Measurements from ENCODE around the gene IKZF4. TPM values are rescaled to one million over a fixed set of nuclear protein-coding genes. Genes with fewer than 3 reads are reported as not detected.
"Not testable (repeated sequence)": the region's sequence is repeated elsewhere in the genome, so short reads cannot be mapped to it uniquely, and the experiment has no call there.

The IKZF4 gene
- total RNA-seq, 1 experiment from 2014 or later, result 8.8 TPM

DNA sequence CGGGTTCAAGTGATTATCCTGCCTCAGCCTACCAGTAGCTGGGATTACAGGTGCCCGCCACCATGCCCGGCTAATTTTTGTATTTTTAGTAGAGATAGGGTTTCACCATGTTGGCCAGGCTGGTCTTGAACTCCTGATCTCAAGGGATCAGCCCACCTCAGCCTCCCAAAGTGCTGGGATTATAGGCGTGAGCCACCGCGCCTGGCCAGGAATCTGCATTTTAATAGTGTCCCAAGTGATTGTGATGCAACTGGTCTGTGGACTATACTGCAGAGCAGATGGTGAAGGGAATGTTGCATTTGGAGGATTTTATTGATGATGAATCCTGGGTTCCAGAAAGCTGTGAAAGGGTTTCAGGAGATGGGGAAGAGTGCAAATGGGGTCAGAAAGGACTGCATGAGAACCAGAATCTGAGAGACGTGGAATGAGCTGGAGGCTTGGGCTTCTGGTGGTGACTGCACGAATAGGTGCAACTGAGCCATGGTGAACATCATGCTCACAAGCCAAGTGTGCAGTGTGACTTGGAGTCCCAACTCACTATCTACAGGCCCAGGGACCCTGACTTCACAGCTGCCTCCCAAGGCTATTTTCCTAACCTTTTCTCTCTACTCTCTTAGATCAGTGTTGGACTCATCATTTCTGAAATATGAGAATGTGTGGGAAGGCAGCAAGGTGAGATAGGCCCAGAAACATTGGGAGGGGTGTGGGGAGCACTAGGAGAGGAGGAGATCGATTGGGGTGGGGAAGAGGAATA, 25.4 kb downstream of the IKZF4 start:
- H3K36me3 ChIP-seq (ENCODE audit: insufficient read depth, low read length, poor library complexity, severe bottlenecking), result peaks cover 39% of the 10 kb centered on the region
- intact Hi-C loops (cut with micrococcal nuclease; ENCODE audit: unreplicated experiment), result loop anchor here (5.0 to 10.0 kb wide), 2 partner anchors 71 to 139 kb away; partner anchors contain the start of genes RPL41, SMARCC2 and ZC3H10
- no peak overlapping the region for H3K4me3 ChIP-seq (ENCODE audit: low read depth, low read length, poor library complexity, severe bottlenecking)
- ChIA-PET POLR2A (ENCODE audit: low non-redundant PET) (interaction anchor here (0.6 kb wide), 1 partner anchor 37 kb away, joined by 4 read pairs; no protein-coding TSS in a partner anchor), CTCF (interaction anchor here (0.5 kb wide), 1 partner anchor 48 kb away, joined by 5 read pairs; no protein-coding TSS in a partner anchor)
- BruUV-seq (replicated peaks), result no TSS peak
- no peak for DNase-seq (ENCODE audit: low spot score)
- TF ChIP-seq EZH2 (IDR thresholded peaks at IDR 0.05; ENCODE audit: borderline replicate concordance, low read depth, low read length, poor library complexity, severe bottlenecking) (no peak), CTCF (conservative IDR thresholded peaks at IDR 0.05; ENCODE audit: low read depth, low read length) (no peak)
- H3K9me3 ChIP-seq (ENCODE audit: low read depth, low read length, poor library complexity, severe bottlenecking), result no peaks in the 10 kb centered on the region
- H3K4me1 ChIP-seq (ENCODE audit: insufficient read depth, low read length, poor library complexity, severe bottlenecking), result peaks cover 12% of the 10 kb centered on the region
- H3K27ac ChIP-seq (ENCODE audit: low read depth, low read length, poor library complexity, severe bottlenecking), result no peak overlapping the region
- no peaks in the 10 kb centered on the region for H3K27me3 ChIP-seq (replicated peaks; ENCODE audit: insufficient read depth, low read depth, low read length, poor library complexity)

- no peak for TF ChIP-seq EZH2 (IDR thresholded peaks at IDR 0.05; ENCODE audit: borderline replicate concordance, low read depth, low read length, poor library complexity, severe bottlenecking)
- H3K4me3 ChIP-seq (ENCODE audit: low read depth, low read length, poor library complexity, severe bottlenecking), result no peak overlapping the region
- no TSS peak for BruUV-seq (replicated peaks)
- no peak overlapping the region for H3K27ac ChIP-seq (ENCODE audit: low read depth, low read length, poor library complexity, severe bottlenecking)
- ChIA-PET POLR2A (ENCODE audit: low non-redundant PET) (no interaction called here), CTCF (no interaction called here)
- H3K9me3 ChIP-seq (ENCODE audit: low read depth, low read length, poor library complexity, severe bottlenecking), result no peaks in the 10 kb centered on the region
- H3K27me3 ChIP-seq (replicated peaks; ENCODE audit: insufficient read depth, low read depth, low read length, poor library complexity), result no peaks in the 10 kb centered on the region
- intact Hi-C loops (cut with micrococcal nuclease; ENCODE audit: unreplicated experiment), result no loop called here
- no peaks in the 10 kb centered on the region for H3K4me1 ChIP-seq (ENCODE audit: insufficient read depth, low read length, poor library complexity, severe bottlenecking)
- no peak for DNase-seq (ENCODE audit: low spot score)
- H3K36me3 ChIP-seq (ENCODE audit: insufficient read depth, low read length, poor library complexity, severe bottlenecking), result no peaks in the 10 kb centered on the region
These were observed 32.6 kb downstream of the IKZF4 start for GRCh38 chr12:56053407-56053893.

GRCh38 chr12:56059964-56060363, 39.1 kb downstream of the IKZF4 start:
- POLR2A ChIA-PET (ENCODE audit: low non-redundant PET); H3K4me3 ChIP-seq (ENCODE audit: low read depth, low read length, poor library complexity, severe bottlenecking); BruUV-seq (replicated peaks); H3K36me3 ChIP-seq (ENCODE audit: insufficient read depth, low read length, poor library complexity, severe bottlenecking); H3K4me1 ChIP-seq (ENCODE audit: insufficient read depth, low read length, poor library complexity, severe bottlenecking); H3K27ac ChIP-seq (ENCODE audit: low read depth, low read length, poor library complexity, severe bottlenecking); H3K27me3 ChIP-seq (replicated peaks; ENCODE audit: insufficient read depth, low read depth, low read length, poor library complexity); intact Hi-C loops (cut with micrococcal nuclease; ENCODE audit: unreplicated experiment); H3K9me3 ChIP-seq (ENCODE audit: low read depth, low read length, poor library complexity, severe bottlenecking); DNase-seq (ENCODE audit: low spot score); CTCF ChIA-PET: not testable (repeated sequence)

GRCh38 chr12:56061982-56062381, 41.1 kb downstream of the IKZF4 start:
- H3K27me3 ChIP-seq (replicated peaks; ENCODE audit: insufficient read depth, low read depth, low read length, poor library complexity), result no peaks in the 10 kb centered on the region
- no peak overlapping the region for H3K4me3 ChIP-seq (ENCODE audit: low read depth, low read length, poor library complexity, severe bottlenecking)
- no peak overlapping the region for H3K27ac ChIP-seq (ENCODE audit: low read depth, low read length, poor library complexity, severe bottlenecking)
- no peak for DNase-seq (ENCODE audit: low spot score)
- TF ChIP-seq EZH2 (IDR thresholded peaks at IDR 0.05; ENCODE audit: borderline replicate concordance, low read depth, low read length, poor library complexity, severe bottlenecking), result no peak
- no peak for TF ChIP-seq CTCF (conservative IDR thresholded peaks at IDR 0.05; ENCODE audit: low read depth, low read length)
- POLR2A ChIA-PET (ENCODE audit: low non-redundant PET), result no interaction called here
- no peaks in the 10 kb centered on the region for H3K4me1 ChIP-seq (ENCODE audit: insufficient read depth, low read length, poor library complexity, severe bottlenecking)
- BruUV-seq (replicated peaks), result no TSS peak
- no peaks in the 10 kb centered on the region for H3K9me3 ChIP-seq (ENCODE audit: low read depth, low read length, poor library complexity, severe bottlenecking)
- intact Hi-C loops (cut with micrococcal nuclease; ENCODE audit: unreplicated experiment), result no loop called here
- H3K36me3 ChIP-seq (ENCODE audit: insufficient read depth, low read length, poor library complexity, severe bottlenecking), result no peaks in the 10 kb centered on the region
- CTCF ChIA-PET, result no interaction called here

Measured in A673 (cell line).